HCT116 (cell line): ENCODE measurements around the gene CNFN.

Experiments used
- CTCF ChIP-seq, 3 experiments: fragments of 200-600 bp in 1 of 3; sonication (generic) in 1 of 3; IDR thresholded peaks in 2 of 3; conservative IDR thresholded peaks in 1 of 3; 2 replicates each; pipeline ENCODE4 v1.5.1; 2012 to 2017; ENCODE audit warnings: low read depth in 2 of 3, low read length in 2 of 3, antibody characterized with exemption in 1 of 3, borderline replicate concordance in 1 of 3, control low read depth in 1 of 3, mild to moderate bottlenecking in 1 of 3, mixed read lengths in 1 of 3, mixed run types in 1 of 3, moderate library complexity in 1 of 3; ENCODE audit not compliant: insufficient read depth in 1 of 3
- POLR2A ChIP-seq: IDR thresholded peaks from 2 replicates; pipeline ENCODE4 v1.7.0; 2011; ENCODE audit warnings: borderline replicate concordance; ENCODE audit not compliant: insufficient read depth, insufficient read length; ENCODE audit errors: extremely low read depth
- POLR2AphosphoS5 ChIP-seq: IDR thresholded peaks from 2 replicates; pipeline ENCODE4 v1.6.1; 2011; ENCODE audit warnings: mild to moderate bottlenecking, low read depth, low read length, moderate library complexity
- RAD21 ChIP-seq: IDR thresholded peaks from 2 replicates; pipeline ENCODE4 v1.6.1; 2012; ENCODE audit warnings: low read depth, mild to moderate bottlenecking
- REST ChIP-seq: IDR thresholded peaks from 2 replicates; pipeline ENCODE4 v1.6.1; 2012; ENCODE audit warnings: low read depth
- SIN3A ChIP-seq: IDR thresholded peaks from 2 replicates; pipeline ENCODE4 v1.6.1; 2012; ENCODE audit warnings: low read depth
- TCF7L2 ChIP-seq: IDR thresholded peaks from 2 replicates; pipeline ENCODE4 v1.7.0; 2011; ENCODE audit warnings: borderline replicate concordance, inconsistent platforms; ENCODE audit not compliant: insufficient read depth, insufficient read length; ENCODE audit errors: extremely low read depth
- ZNF274 ChIP-seq: fragments of 200-500 bp; sonication (Bioruptor generic); IDR thresholded peaks from 2 replicates; pipeline ENCODE4 v1.6.1; 2014; ENCODE audit warnings: mild to moderate bottlenecking, low read depth, low read length, inconsistent platforms

GRCh38 chr19:42386974-42387707 is 3.0 kb downstream of the CNFN start:
- peak; percentile 41 for TF ChIP-seq POLR2A
- TF ChIP-seq CTCF (IDR thresholded peaks at IDR 0.05 in 2 of 3, conservative IDR thresholded peaks at IDR 0.05 in 1 of 3; ENCODE audit: borderline replicate concordance in 1 of 3, insufficient read depth in 1 of 3, low read depth in 2 of 3, low read length in 2 of 3) = peak; percentile 51 to 74 (median 59); a peak in 5 of 6 replicates
- no peak for TF ChIP-seq REST
- no peak for TF ChIP-seq ZNF274
- TF ChIP-seq POLR2AphosphoS5 = peak; percentile 85
- no peak for TF ChIP-seq RAD21
- TF ChIP-seq TCF7L2 = peak; percentile 68
- TF ChIP-seq SIN3A = peak; percentile 78; the same call in 1 of the 2 replicates
